GM21529 (cell line): Measurements from ENCODE around the gene MPP4.

Experiments used
- ATAC-seq: cut with Tn5 transposase; IDR thresholded peaks from one replicate; pipeline ENCODE4 v1.9.1; 2021; ENCODE audit not compliant: unreplicated experiment

MPP4 gene

GRCh38 chr2:201630577-201630976 lies 67.9 kb downstream of the MPP4 start:
- no peak for ATAC-seq

- ATAC-seq: no peak
These were observed 69.9 kb downstream of the MPP4 start for GRCh38 chr2:201628545-201628944.

- ATAC-seq: no peak
These were observed 76.0 kb downstream of the MPP4 start for GRCh38 chr2:201622306-201622970.

GRCh38 chr2:201621293-201621999 lies 77.0 kb downstream of the MPP4 start:
- no peak for ATAC-seq

DNA sequence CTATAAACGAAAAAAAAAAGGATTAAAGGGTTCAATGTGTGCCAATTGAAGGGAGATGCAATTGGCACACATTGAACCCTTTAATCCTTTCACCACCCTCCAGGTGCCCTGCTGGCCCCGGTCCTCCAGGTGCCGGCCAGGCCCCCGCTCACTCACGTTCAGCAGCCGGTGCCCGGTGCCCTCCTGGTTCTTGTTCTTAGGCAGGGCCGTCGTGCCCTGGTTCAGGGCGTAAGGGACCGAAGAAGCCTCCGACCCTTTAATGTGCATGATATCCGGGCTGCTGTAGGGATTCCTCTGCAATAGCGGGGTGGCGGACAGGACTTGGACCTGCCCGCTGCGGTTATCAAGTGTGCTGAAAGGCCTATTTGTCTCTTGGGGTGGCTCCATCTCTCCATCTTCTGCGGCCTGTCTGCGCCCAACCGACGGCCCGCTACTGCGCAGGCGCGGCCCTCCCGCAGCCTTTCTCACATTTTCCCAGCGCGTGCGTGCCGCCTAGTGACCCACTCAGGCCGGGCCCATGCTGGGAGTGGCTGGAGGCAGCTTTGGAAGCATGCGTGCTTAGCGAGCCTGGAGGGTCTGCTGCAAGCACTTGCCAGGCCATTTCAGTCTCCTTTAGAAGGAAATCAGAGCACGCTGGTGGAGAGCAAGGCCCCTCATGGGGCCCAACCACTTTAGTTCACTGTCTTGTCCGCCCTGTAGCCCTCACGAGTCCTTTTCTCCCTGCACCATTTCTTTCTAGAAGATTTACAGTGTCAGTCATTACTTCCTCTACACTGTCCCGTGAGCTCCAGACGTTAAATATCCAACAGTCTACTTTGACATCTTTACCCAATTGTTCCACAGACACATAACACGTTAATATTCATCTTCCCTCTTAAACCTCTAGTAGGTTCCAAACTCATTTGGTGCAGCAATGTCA lies 79.4 kb downstream of the MPP4 start:
- no peak for ATAC-seq

GRCh38 chr2:201608021-201608420 lies 90.4 kb downstream of the MPP4 start:
- ATAC-seq: no peak

DNA sequence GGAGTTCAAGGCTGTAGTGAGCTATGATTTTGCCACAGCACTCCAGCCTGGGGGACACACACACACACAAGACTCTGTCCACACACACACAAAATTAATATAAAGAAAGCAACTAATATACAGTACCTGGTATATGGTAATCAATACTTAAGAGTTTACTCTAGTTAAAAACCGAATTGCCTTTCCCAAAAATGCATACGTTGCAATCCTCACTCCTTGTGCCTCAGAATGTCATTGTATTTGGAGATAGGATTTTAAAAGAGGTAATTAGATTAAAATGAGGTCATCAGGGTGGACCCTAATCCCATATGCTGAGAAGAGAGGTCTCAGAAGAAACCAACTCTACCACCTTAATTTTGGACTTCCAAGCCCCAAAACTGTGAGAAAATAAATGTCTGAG lies 90.9 kb downstream of the MPP4 start:
- no peak for ATAC-seq

GRCh38 chr2:201600906-201601305 lies 97.5 kb downstream of the MPP4 start:
- no peak for ATAC-seq

DNA sequence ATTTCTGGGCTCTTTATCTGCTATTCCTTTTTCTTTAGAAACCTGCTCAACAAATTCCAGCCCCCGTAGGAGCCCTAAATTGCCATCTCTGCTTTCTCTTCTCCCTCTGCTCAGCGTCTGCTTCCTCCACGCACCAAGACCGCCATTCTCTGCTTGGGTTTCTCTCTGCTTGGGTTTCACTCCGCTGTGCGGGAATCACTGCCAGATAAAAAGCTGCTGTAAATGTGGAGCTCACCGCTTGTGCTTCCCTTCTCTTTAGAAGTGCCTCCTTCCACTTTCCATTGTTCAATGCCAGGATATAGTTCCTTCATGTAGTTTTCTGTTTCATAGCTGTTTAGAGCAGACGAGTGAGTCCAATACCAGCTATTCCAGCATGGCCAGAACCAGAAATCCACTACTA lies 101.0 kb downstream of the MPP4 start:
- ATAC-seq: no peak
